ENCODE data around the gene S100A9.

GRCh38 chr1:153401461-153401860 is 43.8 kb downstream of the S100A9 start:
- TF ChIP-seq EP300 (IDR thresholded peaks at IDR 0.05): no peak
- TF ChIP-seq POLR2AphosphoS5 (IDR thresholded peaks at IDR 0.05): no peak
